GM23248 (cell line): Measurements from ENCODE around the gene PROC.

ENCODE experiments used
- EZH2 ChIP-seq: fragments of 200-600 bp; sonication (generic); IDR thresholded peaks from 2 replicates; pipeline ENCODE4 v1.6.1; 2018; ENCODE audit warnings: antibody characterized with exemption, mild to moderate bottlenecking; ENCODE audit not compliant: insufficient read depth, poor library complexity, severe bottlenecking
- EZH2phosphoT487 ChIP-seq: fragments of 200-600 bp; sonication (generic); IDR thresholded peaks from 2 replicates; pipeline ENCODE4 v1.6.1; 2018; ENCODE audit warnings: antibody characterized with exemption, moderate library complexity, mild to moderate bottlenecking, low read depth; ENCODE audit not compliant: insufficient read depth

- TF ChIP-seq EZH2 (no peak), EZH2phosphoT487 (no peak)
Observed at GRCh38 chr2:127400533-127400896, 17.7 kb upstream of the PROC start.
